HG03571 (cell line): ENCODE results near the gene FLCN.
"Not testable (repeated sequence)": the region's sequence is repeated elsewhere in the genome, so short reads cannot be mapped to it uniquely, and the experiment has no call there.

Source experiments
- ATAC-seq: cut with Tn5 transposase; IDR thresholded peaks from one replicate; pipeline ENCODE4 v1.9.1; 2021; ENCODE audit not compliant: unreplicated experiment

The FLCN gene

DNA sequence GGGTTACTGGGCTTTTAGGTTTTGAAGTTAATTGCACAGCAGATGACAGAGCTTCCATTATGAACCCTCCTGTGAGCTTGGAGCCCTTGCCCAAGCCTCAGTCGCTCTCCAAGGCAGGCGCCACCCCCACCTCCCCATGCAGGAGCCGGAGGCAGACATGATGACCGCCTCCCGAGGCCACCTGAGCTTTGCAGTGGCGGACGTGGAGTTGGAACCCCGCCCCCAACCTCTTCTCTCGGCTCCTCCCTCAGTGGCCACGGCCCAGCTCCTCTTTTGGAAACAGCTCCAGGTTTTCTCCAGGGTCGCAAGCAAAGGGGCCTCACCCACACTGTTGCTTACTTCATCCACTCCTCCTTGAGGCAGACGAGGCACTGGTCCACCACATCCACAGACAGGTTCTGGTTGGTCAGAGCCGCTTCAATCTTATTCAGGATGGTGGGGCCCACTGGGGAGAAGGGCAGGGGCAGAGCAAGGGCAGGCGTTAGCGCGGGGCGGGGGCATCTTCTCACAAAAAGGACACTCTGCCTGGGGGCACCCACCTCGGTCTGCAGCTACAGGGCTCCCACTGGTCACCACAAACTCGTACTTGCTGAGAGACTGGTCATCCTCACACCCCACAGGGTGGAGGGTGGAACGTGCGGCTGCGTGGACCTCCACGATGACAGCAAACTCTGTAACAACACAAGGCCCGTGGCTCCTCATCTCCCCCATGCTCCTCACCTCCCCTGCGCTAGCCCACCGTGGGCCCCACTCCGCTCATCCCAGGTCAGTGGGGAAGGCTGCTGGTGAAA lies 22.1 kb downstream of the FLCN start:
- ATAC-seq, result no peak

GRCh38 chr17:17213775-17214174 lies 23.2 kb downstream of the FLCN start:
- ATAC-seq, result no peak

DNA sequence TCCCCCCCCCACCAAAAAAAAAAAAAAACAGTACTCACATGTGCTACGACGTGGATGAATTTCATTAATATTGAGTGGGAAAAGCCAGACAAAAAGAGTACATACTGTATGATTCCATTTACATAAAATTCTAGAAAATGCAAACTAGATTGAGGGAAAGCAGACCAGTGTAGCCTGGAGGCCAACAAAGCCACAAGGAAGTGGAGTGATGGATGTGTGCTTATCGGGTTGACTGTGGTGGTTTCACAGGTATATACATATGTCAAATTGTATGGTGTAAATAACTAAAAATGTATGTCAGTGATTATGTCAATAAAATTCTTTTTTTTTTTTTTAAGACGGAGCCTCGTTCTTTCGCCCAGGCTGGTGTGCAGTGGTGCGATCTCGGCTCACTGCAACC lies 29.0 kb downstream of the FLCN start:
- no peak for ATAC-seq

- no peak for ATAC-seq
Observed at GRCh38 chr17:17206913-17207335, 30.0 kb downstream of the FLCN start.

GRCh38 chr17:17206124-17206912 lies 30.6 kb downstream of the FLCN start, which contains the start of gene PLD6:
Gene PLD6, minus strand, starts transcription at chr17:17206333. Its CDS starts 47 bp downstream, at chr17:17206286.
- peak; percentile 52 for ATAC-seq

GRCh38 chr17:17205368-17206123 lies 31.4 kb downstream of the FLCN start:
- ATAC-seq, result peak; percentile 28

DNA sequence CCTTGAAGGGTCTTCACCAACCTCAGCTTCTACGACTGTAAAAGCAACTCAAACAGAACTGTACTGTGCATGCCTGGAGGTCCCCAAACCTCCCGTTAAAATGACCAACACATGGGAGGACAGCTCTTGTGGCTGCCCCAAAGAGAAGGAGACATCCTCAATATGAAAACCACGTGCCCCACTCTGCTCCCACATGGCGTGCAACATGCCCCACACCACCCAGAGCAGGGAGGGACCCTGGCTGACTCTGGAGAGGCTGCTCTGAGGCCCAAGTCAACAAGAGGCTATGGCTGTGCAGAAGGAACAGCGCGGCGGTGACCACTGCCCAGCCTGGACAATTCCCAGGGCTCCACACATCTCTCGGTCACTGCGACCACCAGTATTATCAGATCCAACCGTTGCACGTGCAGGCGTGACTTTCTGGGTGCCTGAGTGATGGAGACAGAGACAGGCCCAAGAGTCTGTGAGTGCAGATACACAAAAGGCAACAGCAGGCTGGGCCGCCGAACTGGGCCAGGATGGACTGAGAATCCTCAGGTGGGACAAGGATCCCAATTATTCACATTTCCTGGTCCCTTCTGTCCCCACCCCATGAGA lies 32.2 kb downstream of the FLCN start:
- ATAC-seq, result no peak

DNA sequence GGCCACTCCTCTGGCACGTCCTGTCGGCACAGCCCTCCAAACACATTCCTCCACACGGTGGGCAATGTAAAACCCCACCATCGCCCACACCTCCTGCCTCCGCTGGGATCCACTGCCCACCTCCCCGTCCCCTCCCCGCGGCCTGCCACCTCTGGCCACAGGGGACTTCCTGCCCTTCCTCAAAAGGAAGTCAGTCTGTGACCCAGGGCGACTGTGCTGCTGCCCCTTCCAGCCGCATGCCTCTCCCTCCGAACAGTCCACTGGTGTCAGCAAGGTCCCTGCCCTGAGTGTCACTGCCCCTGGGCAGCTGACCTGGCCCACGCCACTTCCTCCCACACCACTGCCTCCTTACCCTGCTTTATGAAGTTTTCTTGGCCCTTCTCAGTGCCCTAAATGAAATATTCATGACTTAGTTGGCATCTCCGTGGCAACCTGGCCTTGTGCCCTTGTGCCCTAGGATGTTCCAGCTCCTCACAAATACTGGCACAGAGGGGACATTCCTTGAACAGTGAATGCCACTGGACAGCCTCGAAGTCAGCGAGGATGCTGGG lies 32.9 kb downstream of the FLCN start:
- ATAC-seq, result no peak

DNA sequence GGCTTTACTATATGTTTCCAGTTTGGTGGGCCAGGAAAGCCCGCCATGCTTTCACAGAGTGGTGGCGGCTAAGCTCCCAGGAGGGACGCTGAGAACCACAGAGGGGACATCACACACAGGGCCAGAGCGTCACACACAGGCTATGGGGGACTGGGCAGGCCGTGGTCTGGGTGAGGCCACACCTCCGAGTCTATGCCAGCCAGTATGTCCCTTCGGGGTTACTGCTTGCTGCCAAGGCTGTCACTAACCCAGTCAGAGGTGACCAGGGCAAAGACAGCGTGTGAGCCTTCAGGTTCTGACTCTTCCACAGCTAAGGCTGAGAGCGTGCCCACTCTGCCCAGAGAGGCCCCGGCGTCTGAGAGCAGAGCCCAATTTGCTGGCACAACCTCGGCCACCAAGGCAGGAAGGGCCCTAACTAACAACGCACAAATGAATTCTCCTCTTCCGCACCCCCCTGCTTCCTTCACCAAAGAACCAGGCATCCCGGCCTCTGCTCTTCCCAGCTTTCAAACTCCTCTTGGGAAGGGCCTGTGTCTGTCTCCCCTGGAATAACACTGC lies 33.7 kb downstream of the FLCN start:
- no peak for ATAC-seq

DNA sequence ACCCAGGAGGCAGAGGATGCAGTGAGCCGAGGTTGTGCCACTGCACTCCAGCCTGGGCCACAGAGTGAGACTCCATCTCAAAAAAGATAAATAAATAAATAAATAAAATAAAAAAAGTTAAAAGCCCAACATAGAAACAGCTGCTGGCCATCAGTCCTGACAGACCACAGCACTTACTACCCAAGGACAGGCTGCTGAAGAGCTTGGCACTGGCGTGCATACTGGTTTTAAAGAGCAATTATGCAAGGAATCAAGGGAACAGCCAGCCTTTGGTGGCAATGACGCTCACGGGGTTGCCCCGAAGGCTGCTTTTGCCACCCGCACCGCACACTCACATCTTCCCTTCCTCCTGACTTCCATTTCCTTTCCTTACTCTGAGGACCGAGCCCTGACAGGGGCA lies 35.1 kb downstream of the FLCN start:
- ATAC-seq, result no peak

DNA sequence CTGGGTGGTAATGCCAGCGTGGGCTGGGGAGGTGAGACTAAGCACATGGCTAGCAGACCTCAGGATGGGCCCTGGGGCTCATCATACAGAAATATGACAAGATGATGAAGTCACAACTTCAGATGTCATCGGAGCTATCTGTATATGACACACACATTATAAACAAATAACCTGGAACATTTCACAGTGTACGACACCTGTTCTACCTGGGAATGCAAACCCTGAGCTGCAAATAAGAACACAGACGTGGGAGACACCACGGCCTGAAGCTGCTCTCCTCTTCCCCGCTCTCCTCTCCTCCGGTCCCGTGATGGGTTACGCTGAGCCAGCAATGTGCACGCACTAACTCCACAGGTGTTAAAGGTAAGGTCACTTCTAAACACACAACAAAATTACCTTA lies 35.7 kb downstream of the FLCN start:
- no peak for ATAC-seq

DNA sequence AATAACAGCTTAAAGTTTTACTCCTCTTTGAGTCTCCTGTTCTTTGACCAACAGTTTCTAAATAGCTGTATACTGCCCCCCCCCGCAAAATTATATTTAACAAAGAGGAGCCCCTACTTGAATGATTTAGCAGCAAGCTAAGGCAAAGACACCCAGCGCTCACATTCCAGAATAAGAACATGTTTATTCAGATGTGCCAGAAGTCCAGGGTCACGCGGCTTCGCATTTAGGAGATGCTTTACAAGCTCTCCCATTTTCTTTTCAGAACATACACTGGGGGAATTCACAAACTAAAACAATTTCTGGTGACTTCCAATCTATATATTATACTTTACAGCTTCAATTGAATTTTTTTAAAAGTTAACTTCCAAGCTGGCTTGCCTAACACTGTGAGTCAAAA lies 36.1 kb downstream of the FLCN start:
- ATAC-seq, result no peak

DNA sequence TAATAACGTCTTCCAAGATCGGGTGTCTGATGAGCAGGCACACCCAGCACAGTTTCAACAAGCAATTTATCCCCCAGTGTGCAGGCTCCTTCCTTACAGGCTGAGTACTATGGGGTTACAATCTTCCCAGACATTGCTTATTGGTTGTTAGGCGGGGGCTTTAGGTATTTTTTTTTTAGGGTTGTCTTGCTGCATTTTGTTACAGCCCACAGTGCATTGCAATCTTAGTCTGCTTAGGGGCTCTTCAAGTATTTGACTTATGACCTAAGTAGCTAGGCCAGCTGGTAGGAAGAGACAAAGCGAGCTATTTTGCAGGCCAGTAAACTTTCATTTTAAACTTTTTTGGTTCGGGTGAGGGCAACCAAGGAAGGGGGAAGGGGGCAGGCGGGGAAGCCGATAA lies 36.7 kb downstream of the FLCN start:
- ATAC-seq, result no peak

- no peak for ATAC-seq
Observed at GRCh38 chr17:17198281-17198680, 38.7 kb downstream of the FLCN start.

GRCh38 chr17:17196776-17197175 lies 40.2 kb downstream of the FLCN start:
- ATAC-seq, result no peak

DNA sequence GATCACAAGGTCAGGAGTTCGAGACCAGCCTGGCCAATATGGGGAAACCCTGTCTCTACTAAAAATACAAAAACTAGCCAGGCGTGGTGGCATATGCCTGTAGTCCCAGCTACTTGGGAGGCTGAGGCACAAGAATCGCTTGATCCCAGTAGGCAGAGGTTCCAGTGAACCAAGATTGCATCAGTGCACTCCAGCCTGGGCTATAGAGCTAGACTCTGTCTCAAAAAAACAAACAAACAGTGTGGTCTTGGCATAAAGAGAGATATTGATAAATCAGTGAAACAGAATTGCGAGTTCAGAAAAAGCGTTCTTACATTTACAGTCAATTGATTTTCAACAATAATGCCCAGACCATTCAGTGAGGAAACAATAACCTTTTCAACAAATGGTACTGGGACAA lies 41.5 kb downstream of the FLCN start:
- ATAC-seq, result not testable (repeated sequence)

- ATAC-seq, result no peak
Observed at GRCh38 chr17:17191961-17192381, 45.0 kb downstream of the FLCN start.

- ATAC-seq, result no peak
Observed at GRCh38 chr17:17191346-17191792, 45.6 kb downstream of the FLCN start.

DNA sequence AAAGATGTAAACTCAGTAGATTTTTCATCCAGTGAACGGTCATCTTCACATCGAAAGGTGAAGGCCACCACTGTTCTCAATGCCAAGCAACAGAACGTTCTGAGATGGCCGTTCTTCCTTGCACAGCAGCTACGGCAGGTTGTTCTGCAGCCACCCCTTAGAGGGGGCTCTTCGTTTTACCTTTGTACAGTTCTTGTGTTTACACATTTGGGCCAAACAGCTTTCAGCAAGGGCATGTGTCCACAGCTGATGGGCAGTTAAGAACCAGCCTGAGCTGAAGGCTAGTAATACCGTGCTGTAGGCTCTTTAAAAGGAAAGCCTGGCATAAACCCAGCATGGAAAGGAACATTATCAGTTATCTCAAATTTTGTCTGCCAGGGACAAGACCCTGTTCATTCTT lies 46.8 kb downstream of the FLCN start:
- no peak for ATAC-seq

- ATAC-seq, result no peak
Observed at GRCh38 chr17:17189559-17189958, 47.4 kb downstream of the FLCN start.
